ENCODE measurements around the gene GTPBP3. TPM values are rescaled to one million over a fixed set of nuclear protein-coding genes. Genes with fewer than 3 reads are reported as not detected.

Gene GTPBP3
- total and polyA plus RNA-seq, 9 of the 15 experiments (the other 6 are each of a cell fraction or from before 2014, with no cell fraction given), result 4.9 to 124 (median 22.6) TPM

GRCh38 chr19:17352608-17353280 lies 15.4 kb downstream of the GTPBP3 start:
- POLR2A ChIA-PET, result interaction anchor here (0.7 to 1.3 kb wide), 2 partner anchors 26 to 663 kb away, joined by 3 to 6 read pairs; no protein-coding TSS in a partner anchor
- Histone ChIP-seq H3K27ac (ENCODE audit: extremely low read depth, low read depth, low read length) (no peak overlapping the region), H2AFZ (ENCODE audit: low read depth, low read length) (no peak overlapping the region), H3K4me1 (replicated peaks in 1 of 2; ENCODE audit: control insufficient read depth in 2 of 2, insufficient read depth in 2 of 2, low read length in 2 of 2) (peaks cover 0 to 11% of the 10 kb centered on the region in 2 experiments; a peak in 1 of 5 replicates), H3K27me3 (ENCODE audit: control insufficient read depth in 2 of 2, insufficient read depth in 2 of 2, low read length in 2 of 2) (peaks cover 14 to 50% of the 10 kb centered on the region in 2 experiments; a peak in 4 of 5 replicates), H3K79me2 (ENCODE audit: control insufficient read depth, insufficient read depth, low read length) (no peaks in the 10 kb centered on the region), H3K9me1 (ENCODE audit: control insufficient read depth, insufficient read depth, low read length) (no peaks in the 10 kb centered on the region), H3K9ac (ENCODE audit: insufficient read depth in 1 of 2, low read depth in 2 of 2, low read length in 2 of 2) (no peak overlapping the region), H3K4me3 (no peak overlapping the region), H3K4me2 (ENCODE audit: insufficient read depth, low read length) (no peak overlapping the region), H3K9me3 (replicated peaks; ENCODE audit: control insufficient read depth, insufficient read depth, low read depth, low read length) (no peaks in the 10 kb centered on the region), H3K36me3 (ENCODE audit: control insufficient read depth, insufficient read depth, low read length) (no peaks in the 10 kb centered on the region), H4K20me1 (replicated peaks; ENCODE audit: control insufficient read depth, insufficient read depth, low read length) (0 out of 2 replicates have a peak, but pooled peaks cover 3% of the 10 kb centered on the region)
- no TSS peak for BruUV-seq (replicated peaks)
- in situ Hi-C loops (cut with MboI) (no loop called here), intact Hi-C loops (cut with micrococcal nuclease) (no loop called here)
- CTCF ChIA-PET (ENCODE audit: low intra/inter-chr PET ratio), result no interaction called here
- DNase-seq (ENCODE audit: extremely low read depth in 1 of 4, low spot score in 3 of 4), result no peak
- WGBS (ENCODE audit: insufficient coverage, low coverage, missing lambda C conversion rate), result 14% methylated on average over 5 of the region's 14 CpGs
- FAIRE-seq, result no peak
- peak; percentile 45; the same call in 2 of the 3 replicates for ATAC-seq
- no peak for TF ChIP-seq TBL1XR1 (IDR thresholded peaks at IDR 0.05; ENCODE audit: low read length in 2 of 2)
- TF ChIP-seq ZNF253 (CRISPR knock-in tag; conservative IDR thresholded peaks at IDR 0.05), result no peak
- peak; percentile 55 for TF ChIP-seq BCOR (IDR thresholded peaks at IDR 0.05)
- no peak for TF ChIP-seq SREBF1 (IDR thresholded peaks at IDR 0.05; ENCODE audit: borderline replicate concordance, low read depth, low read length)
- peak; percentile 55 to 56; a peak in 3 of 4 replicates for TF ChIP-seq KDM1A (IDR thresholded peaks at IDR 0.05)
- TF ChIP-seq NR2C2 (CRISPR knock-in tag; IDR thresholded peaks at IDR 0.05), result no peak
- peak; percentile 37; the same call in 1 of the 2 replicates for TF ChIP-seq NR2C2 (tag; IDR thresholded peaks at IDR 0.05)
- peak; percentile 82 for TF ChIP-seq GABPA (tag; conservative IDR thresholded peaks at IDR 0.05; ENCODE audit: low read depth)
- TF ChIP-seq RBM25 (IDR thresholded peaks at IDR 0.05; ENCODE audit: low read depth, low read length, severe bottlenecking), result peak; percentile 32
- 0 out of 2 replicates have a peak, but pooled peaks have one; percentile 49 for TF ChIP-seq ZBTB40 (IDR thresholded peaks at IDR 0.05)
- TF ChIP-seq ZBTB40 (CRISPR knock-in tag; IDR thresholded peaks at IDR 0.05), result no peak
- no peak for TF ChIP-seq KAT7 (CRISPR knock-in tag; IDR thresholded peaks at IDR 0.05; ENCODE audit: borderline replicate concordance)
- peak; percentile 47 for TF ChIP-seq ZFP36 (IDR thresholded peaks at IDR 0.05; ENCODE audit: low read depth, low read length, partially characterized antibody)
- TF ChIP-seq ETV1 (tag; conservative IDR thresholded peaks at IDR 0.05; ENCODE audit: low read depth), result peak; percentile 35; the same call in 1 of the 2 replicates
